ENCODE data around the gene CWH43. TPM values are rescaled to one million over a fixed set of nuclear protein-coding genes. Genes with fewer than 3 reads are reported as not detected.
"Not testable (repeated sequence)": the region's sequence is repeated elsewhere in the genome, so short reads cannot be mapped to it uniquely, and the experiment has no call there.

Gene CWH43
- total RNA-seq, 1 donor from 2014 or later = not detected

DNA sequence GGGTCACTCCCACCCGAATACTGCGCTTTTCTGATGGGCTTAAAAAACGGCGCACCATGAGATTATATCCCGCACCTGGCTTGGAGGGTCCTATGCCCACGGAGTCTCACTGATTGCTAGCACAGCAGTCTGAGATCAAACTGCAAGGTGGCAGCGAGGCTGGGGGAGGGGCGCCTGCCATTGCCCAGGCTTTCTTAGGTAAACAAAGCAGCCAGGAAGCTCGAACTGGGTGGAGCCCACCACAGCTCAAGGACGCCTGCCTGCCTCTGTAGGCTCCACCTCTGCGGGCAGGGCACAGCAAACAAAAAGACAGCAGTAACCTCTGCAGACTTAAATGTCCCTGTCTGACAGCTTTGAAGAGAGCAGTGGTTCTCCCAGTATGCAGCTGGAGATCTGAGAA, 86.1 kb downstream of the CWH43 start:
- intact Hi-C loops (cut with DNase I); DNase-seq (ENCODE audit: low spot score); ATAC-seq: not testable (repeated sequence)

DNA sequence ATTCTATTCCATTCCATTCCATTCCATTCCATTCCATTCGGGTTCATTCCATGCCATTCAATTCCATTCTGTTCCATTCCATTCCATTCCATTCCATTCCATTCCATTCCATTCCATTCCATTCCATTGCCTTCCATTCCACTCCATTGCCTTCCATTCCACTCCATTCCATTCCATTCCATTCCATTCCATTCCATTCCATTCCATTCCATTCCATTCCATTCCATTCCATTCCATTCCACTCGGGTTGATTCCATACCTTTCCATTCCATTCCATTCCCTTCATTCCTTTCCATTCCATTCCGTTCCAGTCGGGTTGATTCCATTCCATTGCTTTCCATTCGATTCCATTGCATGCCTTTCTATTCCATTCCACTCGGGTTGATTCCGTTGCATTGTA, 105.8 kb downstream of the CWH43 start:
- intact Hi-C loops (cut with DNase I) = not testable (repeated sequence)
- peak; percentile 64 for ATAC-seq

DNA sequence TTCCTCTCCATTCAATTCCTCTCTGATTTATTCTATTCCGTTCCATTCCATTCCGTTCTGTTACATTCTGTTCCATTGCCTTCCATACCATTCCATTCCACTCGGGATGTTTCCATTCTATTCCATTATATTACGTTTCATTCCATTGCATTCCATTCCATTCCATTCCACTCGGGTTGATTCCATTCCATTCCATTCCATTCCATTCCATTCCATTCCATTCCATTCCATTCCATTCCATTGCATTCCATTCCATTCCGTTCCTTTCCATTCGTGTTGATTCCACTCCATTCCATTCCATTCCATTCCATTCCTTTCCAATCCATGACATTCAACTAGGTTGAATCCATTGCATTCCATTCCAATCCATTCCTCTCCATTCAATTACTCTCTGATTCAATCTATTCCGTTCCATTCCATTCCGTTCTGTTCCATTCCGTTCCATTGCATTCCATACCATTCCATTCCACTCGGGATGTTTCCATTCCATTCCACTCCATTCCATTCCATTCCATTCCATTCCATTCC, 106.6 kb downstream of the CWH43 start:
- DNase-seq (ENCODE audit: low spot score); intact Hi-C loops (cut with DNase I): not testable (repeated sequence)
- peak; percentile 91 for ATAC-seq

More for the DNA sequence above, 105.8 kb downstream of the CWH43 start:
- not testable (repeated sequence) for DNase-seq (ENCODE audit: low spot score)

DNA sequence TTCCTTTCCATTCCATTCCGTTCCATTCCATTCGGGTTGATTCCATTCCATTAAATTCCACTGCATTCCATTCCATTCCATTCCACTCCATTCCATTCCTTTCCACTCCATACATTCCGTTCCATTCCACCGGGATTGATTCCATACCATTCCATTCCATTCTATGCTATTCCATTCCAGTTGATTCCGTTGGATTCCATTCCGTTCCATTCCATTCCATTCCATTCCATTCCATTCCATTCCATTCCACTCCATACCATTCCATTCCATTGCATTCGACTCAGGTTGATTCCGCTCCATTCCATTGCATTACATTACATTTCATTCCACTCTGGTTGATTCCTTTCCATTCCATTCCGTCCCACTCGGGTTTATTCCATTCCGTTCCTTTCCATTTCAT, 110.1 kb downstream of the CWH43 start:
- DNase-seq (ENCODE audit: low spot score); intact Hi-C loops (cut with DNase I); ATAC-seq: not testable (repeated sequence)

DNA sequence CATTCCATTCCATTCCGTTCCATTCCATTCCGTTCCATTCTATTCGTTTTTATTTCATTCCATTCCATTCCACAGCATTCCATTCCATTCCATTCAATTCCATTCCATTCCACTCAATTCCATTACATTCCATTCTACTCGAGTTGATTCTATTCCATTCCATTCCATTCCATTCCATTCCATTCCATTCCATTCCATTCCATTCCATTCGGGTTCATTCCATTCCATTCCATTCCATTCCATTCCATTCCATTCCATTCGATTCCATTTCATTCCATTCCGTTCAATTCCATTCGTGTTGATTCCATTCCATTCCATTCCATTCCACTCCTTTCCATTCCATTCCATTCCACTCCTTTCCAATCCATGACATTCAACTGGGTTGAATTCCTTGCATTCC, 110.6 kb downstream of the CWH43 start:
- intact Hi-C loops (cut with DNase I); DNase-seq (ENCODE audit: low spot score): not testable (repeated sequence)
- peak; percentile 72 for ATAC-seq

DNA sequence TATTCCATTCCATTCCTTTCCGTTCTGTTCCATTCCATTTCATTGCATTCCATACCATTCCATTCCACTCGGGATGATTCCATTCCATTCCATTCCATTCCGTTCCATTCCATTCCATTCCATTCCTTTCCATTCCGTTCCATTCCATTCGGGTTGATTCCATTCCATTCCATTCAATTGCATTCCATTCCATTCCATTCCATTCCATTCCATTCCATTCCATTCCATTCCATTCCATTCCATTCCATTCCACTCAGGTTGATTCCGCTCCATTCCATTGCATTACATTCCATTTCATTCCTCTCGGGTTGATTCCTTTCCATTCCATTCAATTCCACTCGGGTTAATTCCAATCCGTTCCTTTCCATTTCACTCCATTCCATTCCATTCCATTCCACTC, 111.0 kb downstream of the CWH43 start:
- ATAC-seq = peak; percentile 70
- intact Hi-C loops (cut with DNase I); DNase-seq (ENCODE audit: low spot score): not testable (repeated sequence)

DNA sequence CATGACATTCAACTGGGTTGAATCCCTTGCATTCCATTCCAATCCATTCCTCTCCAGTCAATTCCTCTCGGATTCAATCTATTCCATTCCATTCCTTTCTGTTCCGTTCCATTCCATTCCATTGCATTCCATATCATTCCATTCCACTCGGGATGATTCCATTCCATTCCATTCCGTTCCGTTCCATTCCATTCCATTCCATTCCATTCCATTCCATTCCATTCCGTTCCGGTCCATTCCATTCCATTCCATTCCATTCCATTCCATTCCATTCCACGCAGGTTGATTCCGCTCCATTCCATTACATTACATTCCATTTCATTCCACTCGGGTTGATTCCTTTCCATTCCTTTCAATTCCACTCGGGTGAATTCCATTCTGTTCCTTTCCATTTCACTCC, 111.4 kb downstream of the CWH43 start:
- ATAC-seq; DNase-seq (ENCODE audit: low spot score); intact Hi-C loops (cut with DNase I): not testable (repeated sequence)

DNA sequence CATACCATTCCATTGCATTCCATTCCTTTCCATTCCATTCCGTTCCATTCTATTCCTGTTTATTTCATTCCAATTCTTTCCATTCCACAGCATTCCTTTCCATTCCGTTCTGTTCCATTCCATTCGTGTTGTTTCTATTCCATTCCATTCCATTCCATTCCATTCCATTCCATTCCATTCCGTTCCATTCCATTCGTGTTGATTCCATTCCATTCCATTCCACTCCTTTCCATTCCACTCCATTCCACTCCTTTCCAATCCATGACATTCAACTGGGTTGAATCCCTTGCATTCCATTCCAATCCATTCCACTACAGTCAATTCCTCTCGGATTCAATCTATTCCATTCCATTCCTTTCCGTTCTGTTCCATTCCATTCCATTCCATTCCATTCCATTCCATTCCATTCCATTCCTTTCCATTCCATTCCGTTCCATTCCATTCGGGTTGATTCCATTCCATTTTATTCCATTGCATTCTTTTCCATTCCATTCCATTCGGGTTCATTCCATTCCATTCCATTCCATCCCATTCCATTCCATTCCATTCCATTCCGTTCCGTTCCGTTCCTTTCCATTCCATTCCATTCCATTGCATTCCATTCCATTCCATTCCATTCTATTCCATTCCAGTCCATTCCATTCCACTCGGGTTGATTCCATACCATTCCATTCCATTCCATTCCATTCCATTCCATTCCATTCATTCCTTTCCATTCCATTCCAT, 112.1 kb downstream of the CWH43 start:
- peak; percentile 31 for ATAC-seq
- DNase-seq (ENCODE audit: low spot score); intact Hi-C loops (cut with DNase I): not testable (repeated sequence)

DNA sequence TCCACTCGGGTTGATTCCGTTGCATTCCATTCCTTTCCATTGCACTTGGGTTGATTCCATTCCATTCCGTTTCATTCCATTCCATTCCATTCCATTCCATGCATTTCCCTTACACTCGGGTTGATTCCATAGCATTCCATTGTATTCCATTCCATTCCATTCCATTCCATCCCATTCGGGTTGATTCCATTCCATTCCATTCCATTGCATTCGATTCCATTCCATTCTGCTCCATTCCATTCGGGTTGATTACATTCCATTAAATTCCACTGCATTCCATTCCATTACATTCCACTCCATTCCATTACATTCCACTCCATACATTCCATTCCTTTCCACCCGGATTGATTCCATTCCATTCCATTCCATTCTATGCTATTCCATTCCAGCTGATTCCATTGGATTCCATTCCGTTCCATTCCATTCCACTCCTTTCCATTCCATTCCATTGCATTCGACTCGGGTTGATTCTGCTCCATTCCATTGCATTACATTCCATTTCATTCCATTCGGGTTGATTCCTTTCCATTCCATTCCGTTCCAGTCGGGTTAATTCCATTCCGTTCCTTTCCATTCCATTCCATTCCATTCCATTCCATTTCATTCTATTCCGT, 113.9 kb downstream of the CWH43 start:
- DNase-seq (ENCODE audit: low spot score) = not testable (repeated sequence)

DNA sequence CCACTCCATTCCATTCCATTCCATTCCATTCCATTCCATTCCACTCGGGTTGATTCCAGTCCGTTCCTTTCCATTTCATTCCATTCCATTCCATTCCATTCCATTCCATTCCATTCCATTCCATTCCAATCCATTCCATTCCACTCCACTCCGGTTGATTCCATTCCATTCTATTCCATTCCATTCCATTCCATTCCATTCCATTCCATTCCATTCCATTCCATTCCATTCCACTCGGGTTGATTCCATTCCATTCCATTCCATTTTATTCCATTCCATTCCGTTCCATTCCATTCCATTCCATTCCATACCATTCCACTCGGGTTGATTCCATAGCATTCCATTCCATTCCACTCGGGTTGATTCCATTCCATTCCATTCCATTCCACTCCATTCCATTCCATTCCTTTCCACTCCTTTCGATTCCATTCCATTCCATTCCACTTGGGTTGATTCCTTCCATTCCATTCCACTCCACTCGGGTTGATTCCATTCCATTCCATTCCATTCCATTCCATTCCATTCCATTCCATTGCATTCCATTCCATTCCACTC, 116.3 kb downstream of the CWH43 start:
- ATAC-seq = peak; percentile 70
- DNase-seq (ENCODE audit: low spot score); intact Hi-C loops (cut with DNase I): not testable (repeated sequence)

More for the DNA sequence above, 113.9 kb downstream of the CWH43 start:
- ATAC-seq; intact Hi-C loops (cut with DNase I): not testable (repeated sequence)

DNA sequence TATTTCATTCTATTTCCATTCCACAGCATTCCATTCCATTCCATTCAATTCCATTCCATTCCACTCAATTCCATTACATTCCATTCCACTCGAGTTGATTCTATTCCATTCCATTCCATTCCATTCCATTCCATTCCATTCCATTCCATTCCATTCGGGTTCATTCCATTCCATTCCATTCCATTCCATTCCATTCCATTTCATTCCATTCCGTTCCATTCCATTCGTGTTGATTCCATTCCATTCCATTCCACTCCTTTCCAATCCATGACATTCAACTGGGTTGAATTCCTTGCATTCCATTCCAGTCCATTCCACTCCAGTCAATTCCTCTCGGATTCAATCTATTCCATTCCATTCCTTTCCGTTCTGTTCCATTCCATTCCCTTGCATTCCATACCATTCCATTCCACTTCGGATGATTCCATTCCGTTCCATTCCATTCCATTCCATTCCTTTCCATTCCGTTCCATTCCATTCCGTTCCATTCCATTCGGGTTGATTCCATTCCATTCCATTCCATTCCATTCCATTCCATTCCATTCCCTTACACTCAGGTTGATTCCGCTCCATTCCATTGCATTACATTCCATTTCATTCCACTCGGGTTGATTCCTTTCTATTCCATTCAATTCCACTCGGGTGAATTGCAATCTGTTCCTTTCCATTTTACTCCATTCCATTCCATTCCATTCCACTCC, 117.5 kb downstream of the CWH43 start:
- intact Hi-C loops (cut with DNase I) = not testable (repeated sequence)

DNA sequence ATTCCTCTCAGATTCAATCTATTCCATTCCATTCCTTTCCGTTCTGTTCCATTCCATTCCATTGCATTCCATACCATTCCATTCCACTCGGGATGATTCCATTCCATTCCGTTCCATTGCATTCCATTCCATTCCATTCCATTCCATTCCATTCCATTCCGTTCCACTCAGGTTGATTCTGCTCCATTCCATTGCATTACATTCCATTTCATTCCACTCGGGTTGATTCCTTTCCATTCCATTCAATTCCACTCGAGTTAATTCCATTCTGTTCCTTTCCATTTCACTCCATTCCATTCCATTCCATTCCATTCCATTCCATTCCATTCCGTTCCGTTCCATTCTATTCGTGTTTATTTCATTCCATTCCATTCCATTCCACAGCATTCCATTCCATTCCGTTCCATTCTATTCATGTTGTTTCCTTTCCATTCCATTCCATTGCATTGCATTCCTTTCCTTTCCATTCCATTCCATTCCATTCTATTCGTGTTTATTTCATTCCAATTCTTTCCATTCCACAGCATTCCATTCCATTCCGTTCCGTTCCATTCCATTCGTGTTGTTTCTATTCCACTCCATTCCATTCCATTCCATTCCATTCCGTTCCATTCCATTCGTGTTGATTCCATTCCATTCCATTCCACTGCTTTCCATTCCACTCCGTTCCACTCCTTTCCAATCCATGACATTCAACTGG, 118.3 kb downstream of the CWH43 start:
- DNase-seq (ENCODE audit: low spot score); intact Hi-C loops (cut with DNase I): not testable (repeated sequence)
- ATAC-seq = peak; percentile 19

More for the DNA sequence above, 117.5 kb downstream of the CWH43 start:
- peak; percentile 48 for ATAC-seq
- not testable (repeated sequence) for DNase-seq (ENCODE audit: low spot score)

DNA sequence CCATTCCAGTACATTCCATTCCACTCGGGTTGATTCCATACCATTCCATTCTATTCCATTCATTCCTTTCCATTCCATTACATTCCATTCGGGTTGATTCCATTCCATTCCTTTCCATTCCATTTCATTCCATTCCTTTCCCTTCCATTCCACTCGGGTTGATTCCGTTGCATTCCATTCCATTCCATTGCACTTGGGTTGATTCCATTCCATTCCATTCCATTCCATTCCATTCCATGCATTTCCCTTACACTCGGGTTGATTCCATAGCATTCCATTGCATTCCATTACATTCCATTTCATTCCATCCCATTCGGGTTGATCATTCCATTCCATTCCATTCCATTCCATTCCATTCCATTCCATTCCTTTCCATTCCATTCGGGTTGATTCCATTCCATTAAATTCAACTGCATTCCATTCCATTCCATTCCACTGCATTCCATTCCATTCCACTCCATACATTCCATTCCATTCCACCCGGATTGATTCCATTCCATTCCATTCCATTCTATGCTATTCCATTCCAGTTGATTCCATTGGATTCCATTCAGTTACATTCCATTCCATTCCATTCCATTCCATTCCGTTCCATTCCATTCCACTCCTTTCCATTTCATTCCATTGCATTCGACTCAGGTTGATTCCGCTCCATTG, 119.3 kb downstream of the CWH43 start:
- intact Hi-C loops (cut with DNase I); DNase-seq (ENCODE audit: low spot score); ATAC-seq: not testable (repeated sequence)

DNA sequence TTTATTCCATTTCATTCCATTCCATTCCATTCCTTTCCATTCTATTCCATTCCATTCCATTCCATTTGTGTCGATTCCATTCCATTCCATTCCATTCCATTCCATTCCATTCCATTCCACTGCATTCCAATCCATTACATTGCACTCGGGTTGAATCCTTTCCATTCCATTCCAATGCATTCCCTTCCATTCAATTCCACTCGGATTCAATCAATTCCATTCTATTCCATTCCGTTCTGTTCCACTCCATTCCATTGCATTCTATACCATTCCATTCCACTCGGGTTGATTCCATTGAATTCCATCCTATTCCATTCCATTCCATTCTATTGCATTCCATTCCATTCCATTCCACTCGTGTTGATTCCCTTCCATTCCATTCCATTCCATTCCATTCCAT, 121.2 kb downstream of the CWH43 start:
- DNase-seq (ENCODE audit: low spot score); intact Hi-C loops (cut with DNase I); ATAC-seq: not testable (repeated sequence)

DNA sequence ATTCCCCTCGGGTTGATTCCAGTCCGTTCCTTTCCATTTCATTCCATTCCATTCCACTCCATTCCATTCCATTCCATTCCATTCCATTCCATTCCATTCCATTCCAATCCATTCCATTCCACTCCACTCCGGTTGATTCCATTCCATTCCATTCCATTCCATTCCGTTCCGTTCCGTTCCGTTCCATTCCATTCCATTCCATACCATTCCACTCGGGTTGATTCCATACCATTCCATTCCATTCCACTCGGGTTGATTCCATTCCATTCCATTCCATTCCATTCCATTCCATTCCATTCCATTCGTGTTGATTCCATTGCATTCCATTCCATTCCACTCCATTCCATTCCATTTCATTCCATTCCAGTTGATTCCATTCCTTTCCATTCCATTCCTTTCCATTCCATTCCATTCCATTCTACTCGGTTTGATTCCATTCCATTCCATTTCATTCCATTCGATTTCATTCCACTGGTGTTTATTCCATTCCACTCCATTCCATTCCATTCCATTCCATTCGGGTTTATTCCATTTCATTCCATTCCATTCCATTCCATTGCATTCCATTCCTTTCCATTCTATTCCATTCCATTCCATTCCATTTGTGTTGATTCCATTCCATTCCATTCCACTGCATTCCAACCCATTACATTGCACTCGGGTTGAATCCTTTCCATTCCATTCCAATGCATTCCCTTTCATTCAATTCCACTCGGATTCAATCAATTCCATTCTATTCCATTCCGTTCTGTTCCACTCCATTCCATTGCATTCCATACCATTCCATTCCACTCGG, 122.3 kb downstream of the CWH43 start:
- intact Hi-C loops (cut with DNase I) = not testable (repeated sequence)

DNA sequence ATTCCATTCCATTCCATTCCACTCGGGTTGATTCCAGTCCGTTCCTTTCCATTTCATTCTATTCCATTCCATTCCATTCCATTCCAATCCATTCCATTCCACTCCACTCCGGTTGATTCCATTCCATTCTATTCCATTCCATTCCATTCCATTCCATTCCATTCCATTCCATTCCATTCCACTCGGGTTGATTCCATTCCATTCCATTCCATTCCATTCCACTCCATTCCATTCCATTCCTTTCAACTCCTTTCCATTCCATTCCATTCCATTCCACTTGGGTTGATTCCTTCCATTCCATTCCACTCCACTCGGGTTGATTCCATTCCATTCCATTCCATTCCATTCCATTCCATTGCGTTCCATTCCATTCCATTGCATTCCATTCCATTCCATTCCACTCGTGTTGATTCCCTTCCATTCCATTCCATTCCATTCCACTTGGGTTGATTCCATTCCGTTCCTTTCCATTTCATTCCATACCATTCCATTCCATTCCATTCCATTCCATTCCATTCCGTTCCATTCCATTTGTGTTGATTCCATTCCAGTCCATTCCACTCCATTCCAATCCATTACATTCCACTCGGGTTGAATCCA, 123.6 kb downstream of the CWH43 start:
- DNase-seq (ENCODE audit: low spot score); intact Hi-C loops (cut with DNase I): not testable (repeated sequence)
- ATAC-seq = peak; percentile 79

More for the DNA sequence above, 122.3 kb downstream of the CWH43 start:
- peak; percentile 85 for ATAC-seq
- DNase-seq (ENCODE audit: low spot score) = peak; percentile 49

DNA sequence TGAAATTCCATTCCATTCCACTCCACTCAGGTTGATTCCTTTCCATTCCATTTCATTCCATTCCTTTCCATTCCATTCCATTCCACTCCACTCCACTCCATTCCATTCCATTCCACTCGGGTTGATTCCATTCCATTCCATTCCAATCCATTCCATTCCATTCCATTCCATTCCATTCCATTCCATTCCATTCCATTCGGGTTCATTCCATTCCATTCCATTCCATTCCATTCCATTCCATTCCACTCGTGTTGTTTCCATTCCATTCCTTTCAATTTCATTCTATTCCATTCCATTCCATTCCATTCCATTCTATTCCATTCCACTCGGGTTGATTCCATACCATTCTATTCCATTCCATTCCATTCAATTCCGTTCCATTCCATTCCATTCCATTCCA, 124.5 kb downstream of the CWH43 start:
- intact Hi-C loops (cut with DNase I); DNase-seq (ENCODE audit: low spot score): not testable (repeated sequence)
- ATAC-seq = peak; percentile 83
